HepG2 (cell line): ENCODE results near the gene CHMP4B. TPM values are rescaled to one million over a fixed set of nuclear protein-coding genes. Genes with fewer than 3 reads are reported as not detected.

Experiments
- ADNP ChIP-seq: sonication (generic); formaldehyde crosslinking; IDR thresholded peaks from 2 replicates; pipeline ENCODE4 v1.4.0; 2020; ENCODE audit warnings: missing genetic modification reagents
- ATF7 ChIP-seq, 2 experiments: fragments of 450-650 bp in 1 of 2; sonication (generic) in 1 of 2; formaldehyde crosslinking in 1 of 2; IDR thresholded peaks; 2 replicates each; pipeline versions ENCODE4 v1.4.0 to v1.6.1; 2016 to 2020; ENCODE audit warnings: antibody characterized with exemption in 1 of 2, mild to moderate bottlenecking in 1 of 2, missing genetic modification reagents in 1 of 2
- CAMTA2 ChIP-seq: sonication (generic); formaldehyde crosslinking; IDR thresholded peaks from 2 replicates; pipeline ENCODE4 v1.4.0; 2020; ENCODE audit warnings: mild to moderate bottlenecking, missing genetic modification reagents, borderline replicate concordance
- ERF ChIP-seq: IDR thresholded peaks from 2 replicates; pipeline ENCODE4 v1.6.1; 2018; ENCODE audit warnings: missing biosample characterization, missing genetic modification reagents
- HNF4A ChIP-seq: sonication (generic); formaldehyde crosslinking; IDR thresholded peaks from 2 replicates; pipeline ENCODE4 v1.4.0; 2020; ENCODE audit warnings: missing genetic modification reagents
- JARID2 ChIP-seq: sonication (generic); formaldehyde crosslinking; IDR thresholded peaks from 2 replicates; pipeline ENCODE4 v1.8.1; 2023; ENCODE audit warnings: missing genetic modification reagents, inconsistent platforms; ENCODE audit not compliant: insufficient replicate concordance
- JUNB ChIP-seq: sonication (generic); formaldehyde crosslinking; IDR thresholded peaks from 2 replicates; pipeline ENCODE4 v1.8.0; 2022; ENCODE audit warnings: missing genetic modification reagents, mild to moderate bottlenecking, borderline replicate concordance
- KLF13 ChIP-seq: sonication (generic); formaldehyde crosslinking; IDR thresholded peaks from 2 replicates; pipeline ENCODE4 v1.4.0; 2020; ENCODE audit warnings: mild to moderate bottlenecking, missing genetic modification reagents
- KMT2B ChIP-seq: IDR thresholded peaks from 2 replicates; pipeline ENCODE4 v1.6.1; 2016; ENCODE audit warnings: missing genetic modification reagents, missing compliant biosample characterization
- RARA ChIP-seq: IDR thresholded peaks from 2 replicates; pipeline ENCODE4 v1.6.1; 2016; ENCODE audit warnings: missing genetic modification reagents, missing compliant biosample characterization
- SIN3A ChIP-seq: IDR thresholded peaks from 2 replicates; pipeline ENCODE4 v1.6.1; 2011; ENCODE audit warnings: low read depth, mild to moderate bottlenecking, control low read depth, low read length, borderline replicate concordance
- SIX4 ChIP-seq: sonication (generic); formaldehyde crosslinking; IDR thresholded peaks from 2 replicates; pipeline ENCODE4 v1.4.0; 2020; ENCODE audit warnings: missing genetic modification reagents
- TAF1 ChIP-seq: sonication (generic); formaldehyde crosslinking; IDR thresholded peaks from 2 replicates; pipeline ENCODE4 v1.4.0; 2020; ENCODE audit warnings: missing genetic modification reagents
- ZBTB38 ChIP-seq: sonication (generic); formaldehyde crosslinking; IDR thresholded peaks from 2 replicates; pipeline ENCODE4 v1.5.1; 2020; ENCODE audit warnings: mild to moderate bottlenecking, missing genetic modification reagents
- ZNF136 ChIP-seq: sonication (generic); formaldehyde crosslinking; IDR thresholded peaks from 2 replicates; pipeline ENCODE4 v1.8.1; 2022; ENCODE audit warnings: low read depth, mild to moderate bottlenecking, moderate library complexity, missing genetic modification reagents
- ZNF253 ChIP-seq: sonication (generic); formaldehyde crosslinking; IDR thresholded peaks from 2 replicates; pipeline ENCODE4 v1.8.0; 2022; ENCODE audit warnings: mild to moderate bottlenecking, missing genetic modification reagents, borderline replicate concordance
- ZNF496 ChIP-seq: sonication (generic); formaldehyde crosslinking; IDR thresholded peaks from 2 replicates; pipeline ENCODE4 v1.8.1; 2023; ENCODE audit warnings: mild to moderate bottlenecking, moderate library complexity, missing genetic modification reagents; ENCODE audit not compliant: insufficient replicate concordance
- ZNF780A ChIP-seq: sonication (generic); formaldehyde crosslinking; IDR thresholded peaks from 2 replicates; pipeline ENCODE4 v1.8.0; 2022; ENCODE audit warnings: mild to moderate bottlenecking, missing genetic modification reagents, moderate library complexity
- polyA plus RNA-seq, 8 experiments: library from polyadenylated mRNA; depleted of rRNA in 3 of 8; stranded (reverse) in 7 of 8; unstranded in 1 of 8; fragments of >200 nt; fragmentation: Illumina TruSeq in 4 of 8; extraction: Trizol in 4 of 8; gene quantifications; 2 replicates each; pipeline versions ENCODE4 v1.2.1 to v1.2.3, GENCODE V29; 2011 to 2016; ENCODE audit warnings: low read depth in 4 of 8, missing spikeins in 1 of 8, mixed read lengths in 1 of 8; ENCODE audit not compliant: insufficient read depth in 1 of 8
- total RNA-seq, 5 experiments: library from RNA; depleted of rRNA; stranded (reverse); fragments of >200 nt; fragmentation: Illumina TruSeq; extraction: Trizol; gene quantifications; 2 replicates each; pipeline ENCODE4 v1.2.3, GENCODE V29; 2016; ENCODE audit warnings: low read depth in 1 of 5
- TF ChIP-seq, protein P1 (sequence below): sonication (generic); formaldehyde crosslinking; IDR thresholded peaks from 2 replicates; pipeline ENCODE4 v1.4.0; 2020; ENCODE audit warnings: missing genetic modification reagents
- TF ChIP-seq, protein P2 (sequence below): sonication (generic); formaldehyde crosslinking; IDR thresholded peaks from 2 replicates; pipeline ENCODE4 v1.4.0; 2020; ENCODE audit warnings: missing genetic modification reagents
- TF ChIP-seq, protein P3 (sequence below): IDR thresholded peaks from 2 replicates; pipeline ENCODE4 v1.6.1; 2012; ENCODE audit warnings: inconsistent platforms

CHMP4B gene
- total and polyA plus RNA-seq, 2 of the 13 experiments (the other 11 are each of a cell fraction or from before 2014, with no cell fraction given): 40.1 to 45.6 TPM

- TF ChIP-seq ZNF253: 0 out of 2 replicates have a peak, but pooled peaks have one; percentile 16
- TF ChIP-seq JARID2: no peak
- no peak for TF ChIP-seq ZNF496 (CRISPR knock-in tag)
- TF ChIP-seq ZNF780A (CRISPR knock-in tag): no peak
- TF ChIP-seq ZBTB38: peak; percentile 24; the same call in 1 of the 2 replicates
- no peak for TF ChIP-seq SIN3A
- TF ChIP-seq SIX4: no peak
- TF ChIP-seq, protein P1, sequence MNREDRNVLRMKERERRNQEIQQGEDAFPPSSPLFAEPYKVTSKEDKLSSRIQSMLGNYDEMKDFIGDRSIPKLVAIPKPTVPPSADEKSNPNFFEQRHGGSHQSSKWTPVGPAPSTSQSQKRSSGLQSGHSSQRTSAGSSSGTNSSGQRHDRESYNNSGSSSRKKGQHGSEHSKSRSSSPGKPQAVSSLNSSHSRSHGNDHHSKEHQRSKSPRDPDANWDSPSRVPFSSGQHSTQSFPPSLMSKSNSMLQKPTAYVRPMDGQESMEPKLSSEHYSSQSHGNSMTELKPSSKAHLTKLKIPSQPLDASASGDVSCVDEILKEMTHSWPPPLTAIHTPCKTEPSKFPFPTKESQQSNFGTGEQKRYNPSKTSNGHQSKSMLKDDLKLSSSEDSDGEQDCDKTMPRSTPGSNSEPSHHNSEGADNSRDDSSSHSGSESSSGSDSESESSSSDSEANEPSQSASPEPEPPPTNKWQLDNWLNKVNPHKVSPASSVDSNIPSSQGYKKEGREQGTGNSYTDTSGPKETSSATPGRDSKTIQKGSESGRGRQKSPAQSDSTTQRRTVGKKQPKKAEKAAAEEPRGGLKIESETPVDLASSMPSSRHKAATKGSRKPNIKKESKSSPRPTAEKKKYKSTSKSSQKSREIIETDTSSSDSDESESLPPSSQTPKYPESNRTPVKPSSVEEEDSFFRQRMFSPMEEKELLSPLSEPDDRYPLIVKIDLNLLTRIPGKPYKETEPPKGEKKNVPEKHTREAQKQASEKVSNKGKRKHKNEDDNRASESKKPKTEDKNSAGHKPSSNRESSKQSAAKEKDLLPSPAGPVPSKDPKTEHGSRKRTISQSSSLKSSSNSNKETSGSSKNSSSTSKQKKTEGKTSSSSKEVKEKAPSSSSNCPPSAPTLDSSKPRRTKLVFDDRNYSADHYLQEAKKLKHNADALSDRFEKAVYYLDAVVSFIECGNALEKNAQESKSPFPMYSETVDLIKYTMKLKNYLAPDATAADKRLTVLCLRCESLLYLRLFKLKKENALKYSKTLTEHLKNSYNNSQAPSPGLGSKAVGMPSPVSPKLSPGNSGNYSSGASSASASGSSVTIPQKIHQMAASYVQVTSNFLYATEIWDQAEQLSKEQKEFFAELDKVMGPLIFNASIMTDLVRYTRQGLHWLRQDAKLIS (CRISPR knock-in tag): no peak
- no peak for TF ChIP-seq HNF4A (CRISPR knock-in tag)
- TF ChIP-seq KLF13 (CRISPR knock-in tag): 0 out of 2 replicates have a peak, but pooled peaks have one; percentile 18
- no peak; the same call in 1 of the 2 replicates for TF ChIP-seq CAMTA2
- TF ChIP-seq, protein P2, sequence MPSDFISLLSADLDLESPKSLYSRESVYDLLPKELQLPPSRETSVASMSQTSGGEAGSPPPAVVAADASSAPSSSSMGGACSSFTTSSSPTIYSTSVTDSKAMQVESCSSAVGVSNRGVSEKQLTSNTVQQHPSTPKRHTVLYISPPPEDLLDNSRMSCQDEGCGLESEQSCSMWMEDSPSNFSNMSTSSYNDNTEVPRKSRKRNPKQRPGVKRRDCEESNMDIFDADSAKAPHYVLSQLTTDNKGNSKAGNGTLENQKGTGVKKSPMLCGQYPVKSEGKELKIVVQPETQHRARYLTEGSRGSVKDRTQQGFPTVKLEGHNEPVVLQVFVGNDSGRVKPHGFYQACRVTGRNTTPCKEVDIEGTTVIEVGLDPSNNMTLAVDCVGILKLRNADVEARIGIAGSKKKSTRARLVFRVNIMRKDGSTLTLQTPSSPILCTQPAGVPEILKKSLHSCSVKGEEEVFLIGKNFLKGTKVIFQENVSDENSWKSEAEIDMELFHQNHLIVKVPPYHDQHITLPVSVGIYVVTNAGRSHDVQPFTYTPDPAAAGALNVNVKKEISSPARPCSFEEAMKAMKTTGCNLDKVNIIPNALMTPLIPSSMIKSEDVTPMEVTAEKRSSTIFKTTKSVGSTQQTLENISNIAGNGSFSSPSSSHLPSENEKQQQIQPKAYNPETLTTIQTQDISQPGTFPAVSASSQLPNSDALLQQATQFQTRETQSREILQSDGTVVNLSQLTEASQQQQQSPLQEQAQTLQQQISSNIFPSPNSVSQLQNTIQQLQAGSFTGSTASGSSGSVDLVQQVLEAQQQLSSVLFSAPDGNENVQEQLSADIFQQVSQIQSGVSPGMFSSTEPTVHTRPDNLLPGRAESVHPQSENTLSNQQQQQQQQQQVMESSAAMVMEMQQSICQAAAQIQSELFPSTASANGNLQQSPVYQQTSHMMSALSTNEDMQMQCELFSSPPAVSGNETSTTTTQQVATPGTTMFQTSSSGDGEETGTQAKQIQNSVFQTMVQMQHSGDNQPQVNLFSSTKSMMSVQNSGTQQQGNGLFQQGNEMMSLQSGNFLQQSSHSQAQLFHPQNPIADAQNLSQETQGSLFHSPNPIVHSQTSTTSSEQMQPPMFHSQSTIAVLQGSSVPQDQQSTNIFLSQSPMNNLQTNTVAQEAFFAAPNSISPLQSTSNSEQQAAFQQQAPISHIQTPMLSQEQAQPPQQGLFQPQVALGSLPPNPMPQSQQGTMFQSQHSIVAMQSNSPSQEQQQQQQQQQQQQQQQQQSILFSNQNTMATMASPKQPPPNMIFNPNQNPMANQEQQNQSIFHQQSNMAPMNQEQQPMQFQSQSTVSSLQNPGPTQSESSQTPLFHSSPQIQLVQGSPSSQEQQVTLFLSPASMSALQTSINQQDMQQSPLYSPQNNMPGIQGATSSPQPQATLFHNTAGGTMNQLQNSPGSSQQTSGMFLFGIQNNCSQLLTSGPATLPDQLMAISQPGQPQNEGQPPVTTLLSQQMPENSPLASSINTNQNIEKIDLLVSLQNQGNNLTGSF (CRISPR knock-in tag): no peak
- no peak; the same call in 1 of the 2 replicates for TF ChIP-seq KMT2B (CRISPR knock-in tag)
- TF ChIP-seq RARA (CRISPR knock-in tag): no peak
- no peak; the same call in 1 of the 2 replicates for TF ChIP-seq TAF1 (CRISPR knock-in tag)
- 0 out of 2 replicates have a peak, but pooled peaks have one; percentile 14 for TF ChIP-seq ADNP
- TF ChIP-seq ZNF136 (CRISPR knock-in tag): no peak
- TF ChIP-seq JUNB (CRISPR knock-in tag): no peak
- 0 out of 2 replicates have a peak, but pooled peaks have one; percentile 30 for TF ChIP-seq ERF (CRISPR knock-in tag)
- TF ChIP-seq, protein P3, sequence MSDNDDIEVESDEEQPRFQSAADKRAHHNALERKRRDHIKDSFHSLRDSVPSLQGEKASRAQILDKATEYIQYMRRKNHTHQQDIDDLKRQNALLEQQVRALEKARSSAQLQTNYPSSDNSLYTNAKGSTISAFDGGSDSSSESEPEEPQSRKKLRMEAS: no peak; the same call in 1 of the 2 replicates
- TF ChIP-seq ATF7 (IDR thresholded peaks at IDR 0.05): no peak
- TF ChIP-seq ATF7 (CRISPR knock-in tag; IDR thresholded peaks at IDR 0.05): no peak
Measured at GRCh38 chr20:33862709-33863403, 51.7 kb downstream of the CHMP4B start (continued).
